ENCODE measurements around the gene MYOZ2. TPM values are rescaled to one million over a fixed set of nuclear protein-coding genes. Genes with fewer than 3 reads are reported as not detected.

MYOZ2 gene
- total and polyA plus RNA-seq, 2 of the 13 experiments (the other 11 are each of a cell fraction or from before 2014, with no cell fraction given), result 0.03 TPM; not detected in 1

DNA sequence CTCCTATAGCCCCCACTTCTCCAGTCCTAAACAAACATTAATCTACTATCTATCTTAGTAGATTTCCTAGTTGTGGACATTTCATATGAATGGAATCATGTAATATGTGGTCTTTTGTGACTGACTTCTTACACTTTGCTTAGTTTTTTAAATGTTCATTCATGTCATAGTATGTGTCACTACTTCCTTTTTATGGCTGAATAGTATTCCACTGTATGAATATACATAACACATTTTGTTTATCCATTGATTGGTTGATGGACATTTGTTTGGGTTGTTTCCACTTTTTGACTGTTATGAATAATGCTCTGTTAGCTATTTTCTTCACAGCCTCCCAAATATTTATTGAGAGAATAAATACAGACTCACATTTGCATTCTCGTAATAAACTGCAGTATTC, 96.7 kb downstream of the MYOZ2 start:
- ATAC-seq (no peak), DNase-seq (ENCODE audit: low spot score) (no peak), FAIRE-seq (no peak)
- BruUV-seq (replicated peaks), result no TSS peak
- ChIA-PET CTCF (ENCODE audit: low intra/inter-chr PET ratio, low total read pairs) (no interaction called here), POLR2A (no interaction called here)
- in situ Hi-C loops (cut with HindIII; ENCODE audit: extremely low pct_ligation_motif_present, low pct_unique_long_range_greater_than_20kb) (no loop called here), intact Hi-C loops (cut with micrococcal nuclease; ENCODE audit: unreplicated experiment) (no loop called here)
- H3K9ac ChIP-seq (ENCODE audit: insufficient read depth, low read depth, low read length), result no peak overlapping the region
- H3K27ac ChIP-seq (ENCODE audit: extremely low read length, insufficient read depth, low read length), result no peak overlapping the region
- H2AFZ ChIP-seq (ENCODE audit: low read length), result no peak overlapping the region
- TF ChIP-seq ZNF883 (CRISPR knock-in tag; IDR thresholded peaks at IDR 0.05; ENCODE audit: not compliant biosample characterization) (no peak), SALL1 (CRISPR knock-in tag; IDR thresholded peaks at IDR 0.05) (no peak), ATF2 (CRISPR knock-in tag; IDR thresholded peaks at IDR 0.05) (no peak), PTBP1 (IDR thresholded peaks at IDR 0.05; ENCODE audit: low read depth, low read length, poor library complexity, severe bottlenecking) (no peak), ELF1 (CRISPR knock-in tag; IDR thresholded peaks at IDR 0.05) (no peak), ZNF333 (CRISPR knock-in tag; IDR thresholded peaks at IDR 0.05; ENCODE audit: borderline replicate concordance) (no peak), TBP (CRISPR knock-in tag; IDR thresholded peaks at IDR 0.05) (no peak)
- no peaks in the 10 kb centered on the region for H3K4me1 ChIP-seq (ENCODE audit: insufficient read depth, low read length)
- no peaks in the 10 kb centered on the region for H3K79me2 ChIP-seq (ENCODE audit: insufficient read depth, low read length)
- H3K4me3 ChIP-seq (replicated peaks in 1 of 3; ENCODE audit: insufficient read depth in 1 of 3, low read depth in 2 of 3, low read length in 3 of 3), result no peak overlapping the region
- H3K9me3 ChIP-seq (ENCODE audit: low read length), result no peaks in the 10 kb centered on the region
- peaks cover 5 to 12% of the 10 kb centered on the region in 2 experiments; a peak in 2 of 5 replicates for H3K36me3 ChIP-seq (replicated peaks in 1 of 2; ENCODE audit: control insufficient read depth in 1 of 2, insufficient read depth in 2 of 2, low read length in 2 of 2)
- no peak overlapping the region for H3K4me2 ChIP-seq (ENCODE audit: low read depth, low read length)
- no peaks in the 10 kb centered on the region for H3K27me3 ChIP-seq (ENCODE audit: control insufficient read depth in 1 of 2, insufficient read depth in 2 of 2, low read length in 2 of 2)
- no peaks in the 10 kb centered on the region for H4K20me1 ChIP-seq (ENCODE audit: insufficient read depth, low read length)
- 98% methylated on average over 1 of the region's 1 CpG for WGBS (ENCODE audit: low lambda C conversion rate)

GRCh38 chr4:119233191-119233590, 97.6 kb downstream of the MYOZ2 start:
- H3K9ac ChIP-seq (ENCODE audit: insufficient read depth, low read depth, low read length), result no peak overlapping the region
- peaks cover 6 to 12% of the 10 kb centered on the region in 2 experiments; a peak in 2 of 5 replicates for H3K36me3 ChIP-seq (replicated peaks in 1 of 2; ENCODE audit: control insufficient read depth in 1 of 2, insufficient read depth in 2 of 2, low read length in 2 of 2)
- POLR2A ChIA-PET, result no interaction called here
- no peaks in the 10 kb centered on the region for H3K9me3 ChIP-seq (ENCODE audit: low read length)
- DNase-seq (ENCODE audit: low spot score) (no peak), ATAC-seq (no peak), FAIRE-seq (no peak)
- intact Hi-C loops (cut with micrococcal nuclease; ENCODE audit: unreplicated experiment), result no loop called here
- no peaks in the 10 kb centered on the region for H3K79me2 ChIP-seq (ENCODE audit: insufficient read depth, low read length)
- H3K4me3 ChIP-seq (replicated peaks in 1 of 3; ENCODE audit: insufficient read depth in 1 of 3, low read depth in 2 of 3, low read length in 3 of 3), result no peak overlapping the region
- no peak overlapping the region for H3K27ac ChIP-seq (ENCODE audit: extremely low read length, insufficient read depth, low read length)
- no peak overlapping the region for H2AFZ ChIP-seq (ENCODE audit: low read length)
- H3K4me1 ChIP-seq (ENCODE audit: insufficient read depth, low read length), result no peaks in the 10 kb centered on the region
- H4K20me1 ChIP-seq (ENCODE audit: insufficient read depth, low read length), result no peaks in the 10 kb centered on the region
- CTCF ChIA-PET (ENCODE audit: low intra/inter-chr PET ratio, low total read pairs), result no interaction called here
- no TSS peak for BruUV-seq (replicated peaks)
- no peaks in the 10 kb centered on the region for H3K27me3 ChIP-seq (ENCODE audit: control insufficient read depth in 1 of 2, insufficient read depth in 2 of 2, low read length in 2 of 2)
- in situ Hi-C loops (cut with HindIII; ENCODE audit: extremely low pct_ligation_motif_present, low pct_unique_long_range_greater_than_20kb), result no loop called here
- no peak overlapping the region for H3K4me2 ChIP-seq (ENCODE audit: low read depth, low read length)
- TF ChIP-seq, protein P1, sequence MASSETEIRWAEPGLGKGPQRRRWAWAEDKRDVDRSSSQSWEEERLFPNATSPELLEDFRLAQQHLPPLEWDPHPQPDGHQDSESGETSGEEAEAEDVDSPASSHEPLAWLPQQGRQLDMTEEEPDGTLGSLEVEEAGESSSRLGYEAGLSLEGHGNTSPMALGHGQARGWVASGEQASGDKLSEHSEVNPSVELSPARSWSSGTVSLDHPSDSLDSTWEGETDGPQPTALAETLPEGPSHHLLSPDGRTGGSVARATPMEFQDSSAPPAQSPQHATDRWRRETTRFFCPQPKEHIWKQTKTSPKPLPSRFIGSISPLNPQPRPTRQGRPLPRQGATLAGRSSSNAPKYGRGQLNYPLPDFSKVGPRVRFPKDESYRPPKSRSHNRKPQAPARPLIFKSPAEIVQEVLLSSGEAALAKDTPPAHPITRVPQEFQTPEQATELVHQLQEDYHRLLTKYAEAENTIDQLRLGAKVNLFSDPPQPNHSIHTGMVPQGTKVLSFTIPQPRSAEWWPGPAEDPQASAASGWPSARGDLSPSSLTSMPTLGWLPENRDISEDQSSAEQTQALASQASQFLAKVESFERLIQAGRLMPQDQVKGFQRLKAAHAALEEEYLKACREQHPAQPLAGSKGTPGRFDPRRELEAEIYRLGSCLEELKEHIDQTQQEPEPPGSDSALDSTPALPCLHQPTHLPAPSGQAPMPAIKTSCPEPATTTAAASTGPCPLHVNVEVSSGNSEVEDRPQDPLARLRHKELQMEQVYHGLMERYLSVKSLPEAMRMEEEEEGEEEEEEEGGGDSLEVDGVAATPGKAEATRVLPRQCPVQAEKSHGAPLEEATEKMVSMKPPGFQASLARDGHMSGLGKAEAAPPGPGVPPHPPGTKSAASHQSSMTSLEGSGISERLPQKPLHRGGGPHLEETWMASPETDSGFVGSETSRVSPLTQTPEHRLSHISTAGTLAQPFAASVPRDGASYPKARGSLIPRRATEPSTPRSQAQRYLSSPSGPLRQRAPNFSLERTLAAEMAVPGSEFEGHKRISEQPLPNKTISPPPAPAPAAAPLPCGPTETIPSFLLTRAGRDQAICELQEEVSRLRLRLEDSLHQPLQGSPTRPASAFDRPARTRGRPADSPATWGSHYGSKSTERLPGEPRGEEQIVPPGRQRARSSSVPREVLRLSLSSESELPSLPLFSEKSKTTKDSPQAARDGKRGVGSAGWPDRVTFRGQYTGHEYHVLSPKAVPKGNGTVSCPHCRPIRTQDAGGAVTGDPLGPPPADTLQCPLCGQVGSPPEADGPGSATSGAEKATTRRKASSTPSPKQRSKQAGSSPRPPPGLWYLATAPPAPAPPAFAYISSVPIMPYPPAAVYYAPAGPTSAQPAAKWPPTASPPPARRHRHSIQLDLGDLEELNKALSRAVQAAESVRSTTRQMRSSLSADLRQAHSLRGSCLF (CRISPR knock-in tag; IDR thresholded peaks at IDR 0.05; ENCODE audit: borderline replicate concordance), result no peak
- no peak for TF ChIP-seq NFKB2 (CRISPR knock-in tag; IDR thresholded peaks at IDR 0.05; ENCODE audit: borderline replicate concordance)
- no peak for TF ChIP-seq ATF7-NPFF (CRISPR knock-in tag; IDR thresholded peaks at IDR 0.05; ENCODE audit: low read depth)
- TF ChIP-seq DMTF1 (CRISPR knock-in tag; IDR thresholded peaks at IDR 0.05), result no peak

Measured in HepG2 (cell line).